ENCODE data around the gene GLCE.
"Not testable (repeated sequence)": the region's sequence is repeated elsewhere in the genome, so short reads cannot be mapped to it uniquely, and the experiment has no call there.

GLCE gene

GRCh38 chr15:69159805-69160140 is 662 bp upstream of the GLCE start:
- DNase-seq (ENCODE audit: low spot score) = no peak

DNA sequence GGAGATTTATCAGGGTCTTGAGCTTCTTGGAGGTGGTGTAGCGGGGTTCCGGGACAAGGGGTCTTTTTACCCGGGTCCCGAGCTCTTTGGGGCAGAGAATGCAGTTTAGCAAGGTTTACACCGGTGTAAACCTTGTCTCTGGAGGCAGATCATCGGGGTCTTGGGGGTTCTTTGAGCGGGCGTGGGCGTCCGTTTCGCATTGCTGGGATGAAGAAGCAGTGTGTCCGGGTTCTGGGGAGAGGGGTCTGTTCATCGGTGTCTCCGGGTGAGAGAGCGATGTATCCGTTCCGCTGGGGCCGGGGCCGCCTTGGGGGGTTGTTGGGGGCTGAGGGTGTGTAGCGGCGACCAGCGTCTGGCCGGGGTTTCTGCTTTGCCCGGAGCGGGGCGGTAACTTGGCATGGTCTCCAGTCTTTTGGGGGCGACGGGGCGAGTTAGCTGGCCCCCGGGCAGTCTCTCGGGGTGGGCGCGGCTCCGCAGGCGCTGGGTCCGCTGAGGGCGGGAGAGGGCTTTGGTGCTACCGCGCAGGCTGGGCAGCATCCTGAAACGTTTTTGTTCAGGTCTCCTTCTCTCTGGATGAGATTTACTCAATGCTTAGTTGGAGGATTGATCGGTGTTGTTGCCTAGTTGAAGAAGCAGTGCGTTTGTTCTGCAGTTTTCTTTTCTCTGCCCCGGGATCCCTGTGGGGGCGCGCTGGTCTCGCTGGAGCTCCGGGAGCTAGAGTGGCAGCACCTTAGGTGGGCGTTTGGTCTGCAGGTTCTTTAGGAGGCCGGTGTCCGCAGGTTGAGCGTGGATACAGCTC is 843 bp downstream of the GLCE start:
- DNase-seq (ENCODE audit: low spot score) = peak; percentile 46

DNA sequence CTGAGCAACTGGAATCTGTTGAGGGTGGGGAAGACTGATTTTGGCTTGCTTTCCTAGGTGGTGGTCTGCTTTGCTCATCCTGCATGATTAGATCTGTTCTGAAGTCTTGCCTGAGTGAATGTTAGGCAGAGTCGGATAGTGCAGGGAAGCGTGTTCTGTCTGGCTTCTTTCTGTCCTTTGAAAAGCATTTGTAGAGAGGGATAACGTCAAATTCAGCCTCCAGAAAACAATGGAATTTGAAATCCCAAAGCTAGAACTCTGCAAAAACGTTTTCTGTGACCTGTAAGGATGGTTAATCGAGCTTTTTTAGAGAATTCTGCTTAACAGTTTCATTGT is 1.4 kb downstream of the GLCE start:
- DNase-seq (ENCODE audit: low spot score) = no peak

DNA sequence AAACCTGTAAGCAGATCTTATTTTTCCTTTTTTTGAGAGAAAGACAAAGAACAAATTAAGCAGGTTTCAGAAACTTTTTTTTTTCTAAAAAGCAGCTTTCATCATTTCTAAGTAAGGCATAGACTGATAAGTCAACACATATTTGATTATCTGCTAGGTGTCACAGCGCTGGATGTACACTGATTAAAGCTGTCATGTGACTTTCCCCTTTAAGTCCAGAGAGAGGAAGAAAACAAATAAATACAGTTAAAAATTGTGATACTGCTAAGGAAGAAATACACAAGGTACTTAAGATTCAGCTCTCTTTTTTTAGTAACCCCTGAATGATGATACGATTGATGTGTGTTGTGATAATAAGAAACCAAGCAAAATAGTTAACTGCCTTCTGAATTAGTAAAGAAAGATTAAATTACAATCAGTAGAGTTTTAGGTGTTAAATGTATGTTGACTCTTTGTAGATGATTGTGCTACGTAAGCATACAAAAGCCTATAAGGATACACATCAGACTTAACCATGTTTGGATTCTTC is 2.8 kb downstream of the GLCE start:
- DNase-seq (ENCODE audit: low spot score) = no peak

GRCh38 chr15:69164807-69165636 is 4.6 kb downstream of the GLCE start:
- no peak for DNase-seq (ENCODE audit: low spot score)

GRCh38 chr15:69165637-69166025 is 5.2 kb downstream of the GLCE start:
- DNase-seq (ENCODE audit: low spot score) = no peak

DNA sequence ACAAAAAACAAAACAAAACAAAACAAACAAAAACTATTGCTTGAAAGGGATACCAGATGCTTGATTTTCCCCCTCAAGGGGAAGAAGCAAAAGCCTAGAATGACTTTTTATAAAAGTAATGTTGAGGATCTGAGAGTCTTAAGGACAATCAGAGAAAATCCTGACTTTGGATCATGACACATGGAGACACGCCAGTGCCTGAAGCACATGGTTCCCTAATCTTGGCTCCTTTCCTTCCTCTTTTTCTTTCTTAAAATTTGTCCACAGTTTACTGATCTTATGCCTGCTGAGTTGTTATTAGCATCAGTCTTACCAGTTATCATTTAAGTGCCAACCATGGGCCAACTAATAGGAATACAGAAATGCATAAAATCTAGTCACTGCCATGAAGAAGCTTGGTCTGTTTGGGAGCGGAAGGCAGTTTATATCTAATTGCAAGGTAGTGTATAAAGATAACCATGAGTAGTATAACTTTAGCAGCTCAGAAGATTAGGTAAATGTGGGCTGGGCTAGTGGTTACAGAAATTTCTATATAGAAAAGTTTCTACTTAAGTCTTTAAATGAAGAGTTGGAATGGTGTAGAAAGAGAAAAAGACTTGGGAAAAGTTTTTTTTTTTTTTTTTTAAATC is 6.9 kb downstream of the GLCE start:
- DNase-seq (ENCODE audit: low spot score) = no peak

- not testable (repeated sequence) for DNase-seq (ENCODE audit: low spot score)
These were observed 7.9 kb downstream of the GLCE start for GRCh38 chr15:69168361-69168760.

DNA sequence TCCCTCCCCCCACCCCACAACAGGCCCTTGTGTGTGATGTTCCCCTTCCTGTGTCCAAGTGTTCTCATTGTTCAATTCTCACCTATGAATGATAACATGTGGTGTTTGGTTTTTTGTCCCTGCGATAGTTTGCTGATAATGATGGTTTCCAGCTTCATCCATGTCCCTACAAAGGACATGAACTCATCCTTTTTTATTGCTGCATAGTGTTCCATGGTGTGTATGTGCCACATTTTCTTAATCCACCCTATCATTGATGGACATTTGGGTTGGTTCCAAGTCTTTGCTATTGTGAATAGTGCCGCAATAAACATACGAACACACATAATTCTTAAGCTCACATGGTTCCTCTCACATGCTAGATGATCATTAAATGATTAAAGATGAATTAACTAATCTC is 9.1 kb downstream of the GLCE start:
- not testable (repeated sequence) for DNase-seq (ENCODE audit: low spot score)

DNA sequence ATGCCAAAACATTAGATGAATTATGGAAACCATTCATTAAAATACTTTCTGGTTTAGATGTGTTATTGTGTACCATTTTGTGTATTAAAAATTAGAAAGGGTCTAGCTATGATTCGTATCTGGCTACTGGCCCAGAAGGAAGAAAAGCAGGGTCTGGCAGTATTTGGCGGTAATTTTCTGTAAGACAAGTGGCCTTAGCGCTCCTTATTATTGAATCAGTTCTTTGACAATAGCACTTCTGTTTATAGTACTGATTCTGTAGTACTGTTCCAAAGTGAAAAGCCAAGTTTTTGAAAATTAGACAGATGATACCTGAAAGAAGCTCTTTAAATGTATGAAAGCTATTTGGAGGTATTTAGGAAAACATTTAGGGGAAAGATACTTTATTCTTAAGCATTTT is 10.2 kb downstream of the GLCE start:
- no peak for DNase-seq (ENCODE audit: low spot score)

GRCh38 chr15:69172847-69173246 is 12.4 kb downstream of the GLCE start:
- DNase-seq (ENCODE audit: low spot score) = no peak

- DNase-seq (ENCODE audit: low spot score) = no peak
These were observed 15.1 kb downstream of the GLCE start for GRCh38 chr15:69175536-69175935.

GRCh38 chr15:69181424-69181823 is 21.0 kb downstream of the GLCE start:
- no peak for DNase-seq (ENCODE audit: low spot score)

GRCh38 chr15:69185216-69185615 is 24.8 kb downstream of the GLCE start:
- DNase-seq (ENCODE audit: low spot score) = no peak

DNA sequence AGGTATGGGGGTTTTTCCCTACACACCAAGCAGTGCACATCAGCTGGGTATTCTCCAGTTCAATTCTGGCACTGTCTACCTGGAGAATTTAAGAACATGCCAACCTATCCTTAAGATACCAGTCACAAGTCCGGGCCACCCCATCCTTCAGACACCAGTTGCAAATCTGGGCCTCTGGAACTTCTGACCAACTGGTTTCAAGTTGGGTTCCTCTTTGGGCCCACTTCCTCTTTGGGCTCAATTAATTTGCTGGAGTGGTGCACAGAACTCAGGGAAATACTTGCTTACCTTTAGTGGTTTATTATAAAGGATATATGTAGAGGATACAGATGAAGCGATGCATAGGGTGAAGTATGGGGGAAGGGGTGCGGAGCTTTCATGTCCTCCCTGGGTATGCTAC is 25.3 kb downstream of the GLCE start:
- no peak for DNase-seq (ENCODE audit: low spot score)

GRCh38 chr15:69189157-69189556 is 28.7 kb downstream of the GLCE start:
- no peak for DNase-seq (ENCODE audit: low spot score)

DNA sequence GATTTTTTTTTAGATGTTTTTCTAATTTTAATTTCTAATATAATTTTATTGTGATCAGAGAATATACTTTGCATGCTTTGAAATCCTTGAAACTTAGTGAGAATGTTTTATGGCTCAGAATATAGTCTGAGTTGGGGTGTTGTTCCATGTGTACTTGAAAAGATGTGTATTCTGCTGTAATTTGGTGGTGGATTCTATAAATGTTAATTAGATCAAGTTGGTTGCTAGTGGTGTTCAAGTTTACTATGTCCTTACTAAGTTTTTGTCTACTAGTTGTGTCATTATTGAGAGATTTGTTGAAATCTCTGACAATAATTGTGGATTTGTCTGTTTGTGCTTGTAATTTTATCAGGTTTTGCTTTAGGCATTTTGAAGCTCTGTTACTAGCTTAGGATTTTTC is 29.7 kb downstream of the GLCE start:
- no peak for DNase-seq (ENCODE audit: low spot score)

GRCh38 chr15:69190504-69190903 is 30.1 kb downstream of the GLCE start:
- DNase-seq (ENCODE audit: low spot score) = no peak

DNA sequence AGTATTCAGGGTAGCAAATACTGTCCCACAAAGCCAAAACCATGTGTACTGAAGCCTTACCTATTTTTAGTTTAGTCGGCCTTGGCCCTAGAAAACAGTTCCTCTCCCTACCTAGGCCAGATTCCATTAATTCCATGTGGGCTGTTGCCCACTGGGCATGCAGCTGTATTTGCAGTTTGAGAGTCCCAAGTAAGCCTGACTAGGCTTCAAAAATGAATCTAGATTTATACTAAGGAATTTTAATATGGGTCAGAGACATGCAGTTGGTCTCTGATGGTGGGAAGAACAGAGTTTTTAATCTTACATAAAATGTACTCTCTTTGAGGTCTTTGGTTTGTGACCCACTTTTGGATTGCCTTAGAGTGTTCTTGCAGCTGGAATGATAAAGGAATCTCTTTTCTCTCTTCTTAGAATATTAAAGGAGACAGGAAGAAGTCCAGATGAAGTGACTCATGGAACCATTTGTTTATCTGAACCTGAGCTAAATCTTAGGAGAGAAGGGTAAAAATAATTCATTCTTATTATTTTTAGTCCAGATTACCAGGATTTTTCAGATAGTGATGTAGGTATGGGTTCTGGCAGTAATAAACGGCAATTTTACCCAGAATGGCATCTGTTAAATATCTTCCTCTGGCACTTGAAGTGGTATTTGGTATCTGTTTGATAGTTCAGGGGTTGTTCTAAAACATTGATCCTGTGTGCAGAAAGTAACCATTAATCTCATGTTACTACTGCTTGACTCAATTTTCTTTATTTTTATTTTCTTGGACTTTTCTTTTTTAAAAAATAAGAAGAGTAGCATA is 33.8 kb downstream of the GLCE start:
- peak; percentile 13 for DNase-seq (ENCODE audit: low spot score)

DNA sequence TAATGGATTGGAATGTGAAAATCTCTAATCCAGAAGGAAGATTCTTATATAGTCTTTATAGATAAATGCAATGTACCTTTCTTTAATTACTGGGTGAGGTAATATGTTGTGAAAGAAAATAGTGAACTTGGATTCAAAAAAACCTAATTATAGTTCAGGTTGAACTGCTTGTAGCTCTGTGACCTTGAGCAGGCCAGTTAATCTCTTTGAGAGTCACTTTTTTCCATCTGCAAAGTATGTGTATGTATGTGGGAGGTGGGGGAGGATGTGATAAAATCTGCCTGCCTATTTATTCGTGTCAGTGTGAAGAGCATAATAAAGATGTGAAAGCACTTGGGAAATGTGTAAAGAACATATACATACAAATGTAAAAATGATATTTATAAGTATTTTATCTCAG is 34.4 kb downstream of the GLCE start:
- DNase-seq (ENCODE audit: low spot score) = no peak

GRCh38 chr15:69200832-69201745 is 40.7 kb downstream of the GLCE start:
- no peak for DNase-seq (ENCODE audit: low spot score)
